Inferior parietal cortex (tissue), 1 donor: ENCODE results near the gene ARHGAP33.
"Not testable (repeated sequence)": the region's sequence is repeated elsewhere in the genome, so short reads cannot be mapped to it uniquely, and the experiment has no call there.

Source experiments
- DNase-seq: peaks from one replicate; pipeline ENCODE4 v3.0.0-alpha.2; 2016; ENCODE audit errors: extremely low spot score

ARHGAP33 gene

DNA sequence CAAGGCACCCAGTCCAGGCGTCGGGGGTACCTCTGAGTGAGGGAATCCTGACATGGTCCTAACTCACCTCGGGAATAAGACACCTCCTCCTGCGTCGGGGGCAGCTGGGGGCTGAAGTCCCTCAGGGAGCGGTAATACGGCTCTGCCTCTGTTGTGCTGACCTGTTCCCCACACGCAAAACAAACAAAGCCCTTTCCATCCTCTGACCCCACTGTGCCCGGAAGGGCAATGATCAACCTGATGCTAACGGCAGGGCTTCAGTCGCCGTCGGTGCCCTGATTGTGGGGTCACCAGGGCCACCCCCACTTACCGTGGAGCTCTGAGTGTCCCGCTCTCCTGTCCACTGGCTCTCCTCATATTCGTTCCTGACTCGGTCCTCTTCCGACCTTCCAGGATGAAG lies 55.6 kb downstream of the ARHGAP33 start:
- DNase-seq: no peak

DNA sequence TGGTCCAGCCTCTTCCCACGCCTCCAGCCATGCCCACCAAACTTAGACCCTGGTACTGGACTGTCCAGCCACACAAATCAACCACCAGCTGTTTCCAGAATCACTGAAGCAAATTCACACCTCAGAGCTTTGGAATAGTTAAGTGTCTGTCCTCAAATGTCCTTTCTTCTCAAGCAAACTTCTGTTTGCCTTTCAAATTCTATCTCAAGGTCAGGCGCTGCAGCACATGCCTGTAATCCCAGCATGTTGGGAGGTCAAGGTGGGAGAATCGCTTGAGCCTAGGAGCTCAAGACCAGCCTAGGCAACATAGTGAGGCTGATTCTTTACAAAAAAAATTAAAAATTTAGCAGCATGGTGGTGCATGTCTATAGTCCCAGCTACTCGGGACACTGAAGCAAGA lies 56.7 kb downstream of the ARHGAP33 start:
- no peak for DNase-seq

DNA sequence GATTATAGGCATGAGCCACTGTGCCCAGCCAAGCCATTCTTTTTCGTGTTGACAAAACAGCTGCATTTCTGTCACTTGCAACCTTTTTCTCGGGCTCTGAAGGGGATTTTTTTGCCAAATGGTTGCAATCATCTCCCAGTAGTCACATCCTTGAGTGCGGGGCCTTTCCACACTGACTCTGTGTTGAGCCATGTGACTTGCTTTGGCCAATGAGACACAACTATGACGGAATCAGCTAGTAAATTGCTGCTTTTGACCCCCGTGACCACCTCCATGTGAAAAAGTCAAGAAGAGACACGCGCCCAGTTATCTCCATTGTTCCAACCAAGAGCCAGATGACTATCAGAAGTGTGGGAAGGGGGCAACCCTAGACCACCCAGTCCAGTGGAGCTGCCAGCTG lies 58.6 kb downstream of the ARHGAP33 start:
- DNase-seq: no peak

DNA sequence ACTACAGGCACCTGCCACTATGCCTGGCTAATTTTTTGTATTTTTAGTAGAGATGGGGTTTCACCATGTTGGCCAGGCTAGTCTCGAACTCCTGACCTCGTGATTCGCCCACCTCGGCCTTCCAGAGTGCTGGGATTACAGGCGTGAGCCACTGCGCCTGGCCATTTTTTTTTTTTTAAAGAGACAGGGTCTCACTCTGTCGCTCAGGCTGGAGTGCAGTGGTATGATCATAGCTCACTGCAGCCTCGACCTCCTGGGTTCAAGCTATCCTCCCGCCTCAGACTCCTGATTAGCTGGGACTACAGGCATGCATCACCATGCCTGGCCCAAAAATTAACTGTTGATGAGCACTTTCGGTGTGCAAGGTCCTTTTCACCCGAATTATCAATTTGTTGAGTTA lies 60.7 kb downstream of the ARHGAP33 start:
- not testable (repeated sequence) for DNase-seq
